Right renal cortex interstitium (tissue), 3 donors: Measurements from ENCODE around the gene PPP3R2. TPM values are rescaled to one million over a fixed set of nuclear protein-coding genes. Genes with fewer than 3 reads are reported as not detected.
"Not testable (repeated sequence)": the region's sequence is repeated elsewhere in the genome, so short reads cannot be mapped to it uniquely, and the experiment has no call there.

Experiments used
- DNase-seq, 3 donors: peaks; one replicate each; pipeline ENCODE4 v3.0.0-alpha.2; 2013; ENCODE audit warnings: low read depth in 3 of 3, low spot score in 2 of 3
- polyA plus RNA-seq, 3 donors: library from polyadenylated mRNA; unstranded; fragments of 120-200 nt; gene quantifications; one replicate each; pipeline ENCODE4 v1.2.1, GENCODE V29; 2013; ENCODE audit not compliant: insufficient read length in 3 of 3

The PPP3R2 gene
- polyA plus RNA-seq, 3 donors, result 0.10 TPM; not detected in 2

GRCh38 chr9:101590901-101591300 lies 3.9 kb downstream of the PPP3R2 start:
- no peak for DNase-seq

DNA sequence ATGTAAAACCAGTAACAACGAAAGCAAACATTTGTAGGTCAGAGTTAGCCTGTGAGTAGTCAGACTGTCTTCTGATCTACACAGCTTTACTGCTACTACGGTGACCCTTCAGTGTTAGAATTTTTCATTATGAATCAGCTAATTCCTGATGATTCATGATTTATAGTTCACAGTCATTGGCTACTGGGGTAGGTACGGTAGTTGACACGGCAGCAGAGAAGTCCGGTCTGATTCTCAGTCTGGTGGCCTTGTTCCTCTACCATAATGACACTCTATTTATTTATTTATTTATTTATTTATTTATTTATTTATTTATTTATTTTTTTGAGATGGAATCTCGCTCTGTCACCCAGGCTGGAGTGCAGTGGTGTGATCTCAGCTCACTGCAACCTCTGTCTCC lies 4.7 kb downstream of the PPP3R2 start:
- DNase-seq, result not testable (repeated sequence)

- no peak for DNase-seq
Measured at GRCh38 chr9:101587332-101588043, 7.3 kb downstream of the PPP3R2 start.

- no peak for DNase-seq
Measured at GRCh38 chr9:101586651-101587050, 8.1 kb downstream of the PPP3R2 start.

- DNase-seq, result no peak
Measured at GRCh38 chr9:101585740-101586139, 9.0 kb downstream of the PPP3R2 start.

DNA sequence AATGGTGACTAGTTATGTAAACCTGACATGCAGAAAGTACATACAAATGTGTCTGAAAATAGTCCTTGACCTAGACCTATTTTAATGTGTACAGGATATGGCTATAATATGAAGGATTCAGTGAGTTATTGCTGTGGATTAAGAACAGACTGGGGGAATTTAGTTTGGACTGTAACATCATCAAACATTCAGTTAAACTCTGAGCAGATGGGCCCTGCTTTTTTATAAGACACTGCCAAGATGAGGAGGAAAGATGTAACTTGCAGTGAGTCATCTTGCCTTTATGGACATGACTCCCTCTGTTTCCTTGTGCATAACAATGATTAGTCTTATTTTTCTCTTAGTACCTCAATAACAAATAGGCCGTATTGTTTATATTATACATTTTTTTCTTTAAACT lies 12.2 kb downstream of the PPP3R2 start:
- DNase-seq, result no peak

GRCh38 chr9:101579711-101580545 lies 14.8 kb downstream of the PPP3R2 start:
- DNase-seq, result no peak

DNA sequence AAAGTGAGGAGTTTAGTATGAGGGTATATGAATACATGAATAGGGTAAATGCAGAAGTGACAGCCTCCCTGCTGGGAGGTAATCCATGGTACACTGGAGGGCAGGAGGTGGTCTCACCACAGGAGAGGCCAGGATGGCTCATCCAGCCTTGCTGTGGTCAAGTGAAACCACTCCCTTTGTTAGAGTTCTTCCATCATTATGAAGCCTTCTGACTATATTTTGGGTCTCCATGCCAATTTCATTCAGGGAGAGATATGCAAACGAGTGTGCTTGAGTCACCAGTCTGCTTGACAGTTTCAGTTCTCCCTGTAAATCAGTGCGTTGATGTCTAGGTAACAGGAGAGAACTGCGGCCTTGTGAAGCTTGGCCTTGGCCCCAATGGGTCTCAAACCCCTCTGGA lies 16.4 kb downstream of the PPP3R2 start:
- no peak for DNase-seq

GRCh38 chr9:101574731-101575333 lies 19.9 kb downstream of the PPP3R2 start:
- no peak for DNase-seq

- no peak for DNase-seq
Measured at GRCh38 chr9:101572316-101572715, 22.5 kb downstream of the PPP3R2 start.

DNA sequence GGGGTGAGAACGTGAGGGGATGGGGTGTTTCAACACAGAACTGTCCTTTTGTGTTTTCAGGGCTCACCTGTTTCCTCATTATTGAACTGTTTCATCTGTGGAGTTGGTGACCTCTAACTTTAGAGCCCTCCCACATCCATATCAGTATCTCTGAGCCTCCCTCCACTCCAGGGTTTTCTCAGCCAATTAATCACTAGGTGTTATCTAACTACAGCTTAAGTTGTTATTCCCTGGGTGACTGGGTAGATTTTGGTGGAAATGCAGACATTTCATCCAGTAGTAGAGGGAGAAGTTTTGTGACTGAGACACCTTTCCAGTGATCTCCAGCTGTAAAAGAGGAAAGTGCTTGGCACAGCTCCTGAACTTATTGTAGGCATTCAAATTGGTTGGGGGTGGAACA lies 23.7 kb downstream of the PPP3R2 start:
- no peak for DNase-seq

DNA sequence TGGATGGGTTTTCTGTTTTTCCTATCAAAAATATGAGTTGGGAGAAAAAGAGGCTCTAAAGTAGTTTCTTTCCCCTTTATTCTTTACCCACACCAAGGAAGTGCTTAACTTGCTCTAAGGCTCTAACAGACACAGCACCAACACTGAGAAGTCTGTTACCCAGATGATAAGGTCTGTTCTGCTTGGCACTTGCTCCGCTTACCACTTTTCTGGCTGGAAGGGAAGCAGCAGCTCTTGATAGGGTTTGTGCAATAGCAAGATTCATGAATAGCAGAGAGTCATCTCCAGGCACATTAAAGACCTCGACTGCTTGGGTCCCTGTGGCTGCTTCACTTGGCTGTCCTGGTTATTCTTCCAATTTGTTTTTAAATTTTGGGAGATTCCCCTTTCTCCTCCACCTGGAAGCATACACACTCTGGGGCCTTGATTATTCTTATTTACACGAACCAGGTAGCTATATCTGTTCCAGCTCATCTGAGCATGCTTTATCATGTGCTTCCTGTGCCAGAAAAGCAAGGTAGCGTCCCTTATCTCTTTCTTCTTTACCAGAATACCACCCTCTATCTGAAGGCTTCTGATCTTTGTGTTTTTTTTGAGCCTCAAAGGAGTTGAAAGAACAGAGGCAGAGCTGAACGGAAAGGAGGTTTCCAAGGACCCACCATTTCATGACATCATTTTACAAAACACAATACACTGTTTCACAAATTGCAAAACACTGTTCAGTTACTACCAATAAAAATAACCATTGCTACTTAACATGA lies 24.8 kb downstream of the PPP3R2 start:
- no peak for DNase-seq

DNA sequence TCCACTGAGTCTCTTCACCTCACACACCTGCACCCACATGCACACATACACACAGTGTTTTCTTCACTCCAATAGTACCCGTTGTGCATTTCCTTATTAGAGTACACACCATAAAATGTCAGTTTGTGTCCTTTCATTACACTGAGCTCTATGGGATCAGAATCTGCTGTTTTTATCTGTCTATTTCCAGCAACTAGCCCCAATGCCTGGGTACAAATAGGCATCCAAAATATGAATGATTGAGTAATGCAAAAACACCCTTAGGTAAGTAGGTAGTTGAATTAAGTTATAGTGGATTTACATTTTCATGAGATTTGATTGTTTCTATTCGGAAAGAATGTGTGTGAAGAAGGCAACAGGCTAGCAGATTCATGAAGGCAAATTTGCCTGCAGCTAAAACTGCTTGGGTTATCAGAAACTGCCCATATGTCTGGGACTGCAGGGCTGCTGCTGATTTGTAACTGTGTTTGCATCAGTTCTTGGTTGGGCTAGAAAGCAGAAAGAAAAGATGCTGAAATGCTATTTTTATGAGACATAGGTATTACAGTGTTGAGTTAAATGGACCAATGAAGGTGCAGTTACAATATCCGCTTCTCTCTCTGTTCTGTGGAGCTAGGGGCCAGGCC lies 26.9 kb downstream of the PPP3R2 start:
- DNase-seq, result no peak

DNA sequence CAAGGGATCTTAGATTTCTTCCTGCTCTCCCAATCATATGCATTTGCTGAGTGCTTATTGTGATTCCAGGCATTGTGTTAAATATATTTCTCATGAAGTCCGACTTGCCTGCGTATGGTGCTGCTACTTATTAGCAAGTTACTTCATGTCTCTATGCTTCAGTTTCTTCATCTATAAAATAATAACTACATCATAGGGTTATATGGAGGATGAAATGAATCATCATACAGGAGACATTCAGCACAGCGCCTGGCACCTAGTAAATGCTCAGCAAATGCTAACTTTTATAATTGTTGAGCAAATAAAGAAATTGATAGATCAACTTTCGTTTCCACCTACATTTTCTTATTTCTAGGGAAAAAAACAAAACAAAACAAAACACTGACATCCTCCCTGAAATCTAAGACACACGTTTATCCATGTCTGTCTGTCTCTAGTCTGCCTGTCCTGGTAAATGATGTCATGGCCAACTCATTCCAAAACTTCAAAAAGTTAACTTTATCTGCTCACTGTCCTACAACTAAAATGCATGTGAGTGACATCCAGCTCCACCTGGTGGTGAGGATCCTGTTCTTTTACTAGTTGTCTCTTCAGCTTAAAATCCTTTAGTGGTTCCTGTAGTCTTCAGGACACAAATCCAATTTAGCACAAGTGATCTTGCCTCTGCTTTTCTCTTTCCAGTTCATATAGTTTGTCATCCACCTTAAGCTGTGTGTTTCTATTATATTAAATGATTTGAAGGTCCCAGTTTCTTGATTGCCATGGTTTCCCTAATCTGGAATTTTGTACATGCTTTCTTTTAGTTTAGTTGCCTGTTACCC lies 27.7 kb downstream of the PPP3R2 start:
- DNase-seq, result no peak

DNA sequence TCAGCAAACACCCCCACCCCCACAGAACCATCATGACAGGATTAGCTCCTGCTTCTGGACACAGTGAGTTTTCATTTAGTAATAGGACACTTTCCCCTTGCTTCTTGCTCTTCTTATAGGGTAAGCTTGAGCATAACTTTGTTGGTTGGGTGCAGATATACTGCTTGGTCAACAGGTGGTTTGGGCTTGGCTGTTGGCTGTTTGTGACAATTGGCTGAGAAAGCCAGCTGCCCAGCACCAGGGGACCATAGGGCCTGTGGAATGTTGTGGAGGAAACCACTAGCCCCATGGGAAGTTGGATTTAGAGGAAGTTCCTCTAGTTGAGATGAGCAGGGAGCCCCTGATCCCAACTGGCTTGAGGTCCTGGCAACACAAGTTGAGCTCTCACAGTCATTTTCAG lies 30.5 kb downstream of the PPP3R2 start:
- DNase-seq, result no peak

- DNase-seq, result no peak
Measured at GRCh38 chr9:101562966-101563365, 31.8 kb downstream of the PPP3R2 start.

DNA sequence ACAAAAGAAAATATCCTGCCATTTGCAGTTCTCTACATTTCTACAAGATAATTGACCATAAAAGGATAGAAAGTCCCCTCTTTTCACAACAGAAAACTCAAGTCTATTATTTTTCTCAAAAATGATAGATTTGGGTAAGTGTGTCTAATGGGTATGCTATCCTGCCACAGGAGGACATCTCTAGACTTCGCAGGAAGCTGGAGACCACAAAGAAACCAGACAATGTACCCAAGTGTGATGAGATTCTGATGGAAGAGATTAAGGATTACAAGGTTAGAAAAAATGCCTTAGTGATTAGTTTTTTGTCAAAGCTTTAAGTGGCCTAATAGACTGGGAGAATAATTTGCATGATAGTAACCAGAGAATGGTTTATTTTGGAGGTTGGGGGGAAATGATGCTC lies 33.0 kb downstream of the PPP3R2 start:
- DNase-seq, result no peak

DNA sequence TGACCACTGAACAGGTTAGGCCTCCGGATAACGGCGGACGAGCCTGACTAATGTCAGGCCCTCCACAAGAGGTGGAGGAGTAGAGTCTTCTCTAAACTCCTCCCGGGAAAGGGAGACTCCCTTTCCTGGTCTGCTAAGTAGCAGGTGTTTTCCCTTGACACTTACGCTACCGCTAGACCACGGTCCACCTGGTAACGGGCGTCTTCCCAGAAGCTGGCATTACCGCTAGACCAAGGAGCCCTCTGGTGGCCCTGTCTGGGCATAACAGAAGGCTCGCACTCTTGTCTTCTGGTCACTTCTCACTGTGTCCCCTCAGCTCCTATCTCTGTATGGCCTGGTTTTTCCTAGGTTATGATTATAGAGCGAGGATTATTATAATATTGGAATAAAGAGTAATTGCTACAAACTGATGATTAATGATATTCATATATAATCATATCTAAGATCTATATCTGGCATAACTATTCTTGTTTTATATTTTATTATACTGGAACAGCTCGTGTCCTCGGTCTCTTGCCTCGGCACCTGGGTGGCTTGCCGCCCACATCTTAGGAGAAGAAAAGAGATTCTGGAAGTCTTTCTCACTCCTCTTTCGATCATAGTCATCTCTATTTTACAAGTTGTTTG lies 45.2 kb downstream of the PPP3R2 start:
- DNase-seq, result not testable (repeated sequence)

- no peak for DNase-seq
Measured at GRCh38 chr9:101543098-101543735, 51.6 kb downstream of the PPP3R2 start.
